CMK (cell line): ENCODE results near the gene LURAP1L.

Experiments used
- DNase-seq: peaks from one replicate; pipeline ENCODE4 v3.0.0-alpha.2; 2010; ENCODE audit warnings: low read depth

The LURAP1L gene

DNA sequence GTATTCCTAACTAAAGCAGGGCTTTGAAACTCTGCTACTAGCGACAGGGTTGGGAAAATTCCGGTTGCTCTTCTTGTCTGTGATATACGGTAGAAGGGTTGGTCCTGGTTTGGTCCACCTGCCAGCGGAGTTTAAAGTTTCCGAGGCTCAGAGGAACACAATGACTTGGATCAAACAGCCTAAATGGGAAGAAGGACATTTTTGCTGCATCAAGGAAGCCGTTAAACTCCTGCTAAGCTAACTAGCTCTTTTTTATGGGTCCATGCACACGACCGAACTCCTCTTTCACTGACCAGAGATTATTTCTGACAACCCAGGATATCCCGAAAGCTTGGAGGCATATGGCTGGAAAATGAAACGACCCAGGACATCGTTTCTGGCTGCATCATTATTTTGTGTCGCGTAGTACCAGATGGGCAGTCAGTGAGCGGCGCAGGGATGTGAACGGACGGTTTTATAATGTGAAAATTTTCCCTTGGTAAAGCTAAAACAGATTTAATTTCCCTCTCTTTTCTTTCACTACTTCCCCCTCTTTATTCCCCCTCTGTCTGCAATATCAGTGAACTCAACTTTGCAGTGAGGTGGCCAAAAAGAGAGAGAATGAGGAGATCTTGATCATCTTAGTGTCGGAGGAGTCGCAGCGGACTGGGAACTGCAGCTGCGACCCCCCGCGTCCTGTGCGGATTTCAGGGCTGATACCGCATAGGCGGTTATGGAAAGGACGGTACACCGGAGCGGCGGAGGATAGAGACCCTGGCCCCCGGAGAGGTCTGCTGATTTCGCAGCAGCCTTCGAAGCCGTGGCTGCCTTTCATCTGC, at the start of gene LURAP1L:
Gene LURAP1L (plus strand): TSS at position 160 of the 818 bp plus-strand sequence. CDS start 696 bp downstream, outside the sequence.
- DNase-seq: no peak

DNA sequence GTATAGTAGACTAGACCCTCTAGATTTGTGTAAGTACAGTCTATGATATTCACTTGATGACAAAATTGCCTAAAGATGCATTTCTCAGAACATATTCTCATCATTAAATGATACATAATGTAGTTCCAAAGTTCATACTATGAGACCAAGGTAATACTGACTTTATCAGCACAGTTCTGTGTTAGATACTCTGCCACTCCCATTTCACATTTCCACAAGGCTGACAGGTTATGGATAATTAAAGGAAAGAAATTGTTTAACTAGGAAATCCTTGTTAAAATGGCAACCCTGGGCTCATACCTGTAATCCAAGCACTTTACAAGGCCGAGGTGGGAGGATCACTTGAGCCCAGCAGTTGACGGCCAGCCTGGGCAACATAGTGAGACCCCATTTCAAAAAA, 48.0 kb upstream of the LURAP1L start:
- DNase-seq: no peak

DNA sequence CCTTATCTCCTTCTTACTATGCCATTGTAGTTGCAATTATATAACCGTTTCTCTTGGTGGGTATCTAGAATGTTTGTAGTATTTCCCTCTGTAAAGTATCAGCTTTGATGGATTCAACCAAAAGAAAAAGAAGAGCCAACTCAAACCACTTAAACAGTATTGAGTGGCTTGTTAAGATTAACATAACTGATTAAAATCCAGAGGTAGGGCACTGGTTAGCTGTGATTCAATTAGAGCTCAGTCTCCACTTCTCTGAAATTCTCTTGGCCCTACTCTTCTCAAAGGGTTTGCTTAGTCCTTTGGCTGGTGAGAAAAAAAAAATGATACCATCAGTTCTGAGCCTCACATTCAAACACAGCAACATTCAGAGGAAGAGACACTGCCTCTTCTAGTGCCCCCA, 44.6 kb upstream of the LURAP1L start:
- no peak for DNase-seq

DNA sequence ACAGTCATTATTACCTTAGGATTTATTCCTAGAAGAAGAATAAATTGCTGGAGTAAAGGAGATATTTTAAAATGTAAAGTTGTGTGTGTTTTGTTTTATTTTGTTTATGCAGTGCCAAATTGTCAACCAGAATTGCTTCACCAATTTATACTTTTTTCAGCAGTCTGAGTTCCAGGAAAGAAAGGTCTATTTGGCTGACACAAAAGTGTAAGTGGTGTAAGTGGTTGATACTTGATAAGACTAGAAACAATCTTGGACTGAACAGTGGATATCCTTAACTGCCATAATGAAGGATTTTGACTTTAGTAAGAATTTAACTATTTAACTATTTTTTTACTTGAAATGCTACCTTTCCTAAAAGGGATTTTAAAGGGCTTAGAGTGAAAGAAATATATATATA, 43.9 kb upstream of the LURAP1L start:
- no peak for DNase-seq

GRCh38 chr9:12732971-12733370, 41.8 kb upstream of the LURAP1L start:
- DNase-seq: no peak

GRCh38 chr9:12735665-12736064, 39.2 kb upstream of the LURAP1L start:
- no peak for DNase-seq

DNA sequence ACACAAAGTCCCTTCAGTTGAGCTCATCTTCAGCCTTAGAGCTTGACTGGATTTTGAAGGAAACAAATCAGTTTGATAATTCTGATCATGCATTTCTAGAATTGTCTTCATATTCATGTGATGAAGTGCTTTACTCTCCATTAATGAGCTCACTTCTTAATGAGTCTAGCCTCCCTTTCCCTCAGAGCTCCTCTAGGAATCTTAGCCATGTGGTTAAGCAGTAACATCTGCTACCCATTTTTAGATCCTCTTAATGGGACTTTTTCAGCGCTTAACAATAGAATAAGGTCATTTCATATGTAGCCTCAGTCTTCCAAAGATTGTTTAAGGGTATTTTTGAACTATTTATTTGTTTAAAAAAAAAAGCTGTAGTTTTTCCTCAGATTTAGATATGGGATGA, 36.9 kb upstream of the LURAP1L start:
- no peak for DNase-seq

GRCh38 chr9:12739014-12739652, 35.7 kb upstream of the LURAP1L start:
- no peak for DNase-seq

GRCh38 chr9:12740845-12741244, 34.0 kb upstream of the LURAP1L start:
- DNase-seq: no peak

- DNase-seq: no peak
Measured at GRCh38 chr9:12748016-12748415, 26.8 kb upstream of the LURAP1L start.

GRCh38 chr9:12748954-12749353, 25.9 kb upstream of the LURAP1L start:
- no peak for DNase-seq

GRCh38 chr9:12753931-12754330, 20.9 kb upstream of the LURAP1L start:
- no peak for DNase-seq

DNA sequence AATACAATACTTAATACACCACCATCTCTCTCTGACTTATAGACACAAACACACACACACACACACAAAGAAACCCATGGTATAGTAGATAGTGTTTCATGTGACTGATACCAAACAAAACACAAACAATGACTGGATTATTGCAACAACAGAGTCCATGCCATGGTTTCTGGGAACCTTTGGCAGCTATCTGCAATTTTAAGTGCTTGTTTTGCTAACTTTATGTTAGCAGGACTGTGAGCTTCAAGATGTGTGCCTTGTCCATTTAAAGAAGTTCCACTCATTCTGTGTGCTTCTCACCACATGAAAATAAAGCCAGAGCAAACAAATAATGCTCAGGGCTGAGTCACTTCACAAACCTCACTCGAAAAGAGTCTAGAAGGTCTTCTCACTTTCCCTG, 15.1 kb upstream of the LURAP1L start:
- no peak for DNase-seq

GRCh38 chr9:12760758-12761157, 14.1 kb upstream of the LURAP1L start:
- no peak for DNase-seq

GRCh38 chr9:12764150-12764549, 10.7 kb upstream of the LURAP1L start:
- DNase-seq: no peak

- no peak for DNase-seq
Measured at GRCh38 chr9:12765088-12765798, 9.6 kb upstream of the LURAP1L start.

- DNase-seq: no peak
Measured at GRCh38 chr9:12766357-12766756, 8.5 kb upstream of the LURAP1L start.

GRCh38 chr9:12770261-12770660, 4.6 kb upstream of the LURAP1L start:
- DNase-seq: no peak

DNA sequence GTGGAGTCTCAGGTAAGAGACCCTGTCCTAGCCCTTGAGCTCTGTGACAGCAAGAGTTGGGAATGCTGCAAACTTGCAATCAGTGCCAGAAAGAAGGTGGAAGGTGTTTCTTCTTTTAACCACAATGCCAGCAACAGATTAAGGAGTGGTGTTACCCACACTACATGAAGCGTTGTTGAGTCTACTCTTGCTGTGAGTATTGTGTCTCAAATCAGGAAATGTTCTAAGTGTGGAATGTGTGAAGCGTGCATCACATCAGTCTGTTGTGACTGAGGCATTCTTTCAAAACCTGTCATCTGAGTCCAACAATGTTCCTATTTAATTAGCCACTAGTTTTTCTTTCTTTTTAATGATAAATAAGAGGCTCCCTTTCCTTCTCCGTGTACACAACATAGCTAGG, 2.9 kb upstream of the LURAP1L start:
- DNase-seq: no peak

- no peak for DNase-seq
Measured at GRCh38 chr9:12773562-12773961, 1.3 kb upstream of the LURAP1L start.

GRCh38 chr9:12775679-12776512, 1.1 kb downstream of the LURAP1L start:
- no peak for DNase-seq

DNA sequence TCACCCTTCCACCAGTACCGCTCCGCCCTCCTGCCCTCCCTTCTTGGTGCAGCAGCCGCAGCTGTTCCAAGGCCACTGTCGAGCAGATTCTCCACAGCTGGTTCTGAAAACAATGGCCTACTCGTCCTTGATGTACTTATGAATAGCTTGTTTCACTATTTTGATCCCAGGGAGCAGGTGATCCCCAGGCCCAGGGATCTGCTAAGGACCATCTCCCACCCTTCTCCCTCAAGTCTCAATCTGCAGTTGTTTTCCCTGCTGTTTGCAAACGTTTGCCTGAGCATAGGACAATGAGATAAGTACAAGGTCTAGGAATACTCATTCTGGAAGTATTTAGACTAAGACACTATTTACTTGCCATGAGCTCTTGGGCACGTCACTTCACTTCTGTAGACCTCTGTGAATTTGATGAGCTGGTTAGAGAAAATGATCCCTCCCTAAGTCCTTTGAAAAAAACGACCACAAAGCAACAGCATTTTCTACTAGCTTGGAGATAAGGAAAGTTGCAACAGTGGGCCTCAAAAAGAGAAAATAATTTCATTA, 1.8 kb downstream of the LURAP1L start:
- DNase-seq: no peak
